ENCODE results near the gene ST8SIA1. TPM values are rescaled to one million over a fixed set of nuclear protein-coding genes. Genes with fewer than 3 reads are reported as not detected.

ST8SIA1 gene
- total RNA-seq, 1 experiment from 2014 or later: not detected

GRCh38 chr12:22250762-22251161, 83.7 kb downstream of the ST8SIA1 start:
- Histone ChIP-seq H2BK15ac (ENCODE audit: low read depth, low read length) (no peak overlapping the region), H3T11ph (ENCODE audit: low read length) (no peak overlapping the region), H3K4ac (ENCODE audit: low read depth, low read length) (no peak overlapping the region), H3K23ac (ENCODE audit: insufficient read length, low read depth, low read length) (no peak overlapping the region), H4K91ac (ENCODE audit: insufficient read length, low read depth, low read length) (no peak overlapping the region), H2AK5ac (ENCODE audit: insufficient read length, low read length) (no peak overlapping the region), H2BK20ac (ENCODE audit: low read depth, low read length, poor library complexity, severe bottlenecking) (no peak overlapping the region), H2BK12ac (ENCODE audit: insufficient read length, low read depth, low read length) (no peak overlapping the region), H2AFZ (ENCODE audit: low read length) (no peak overlapping the region), H3K23me2 (ENCODE audit: insufficient read length, low read depth, low read length, poor library complexity, severe bottlenecking) (no peaks in the 10 kb centered on the region), H3K9me3 (ENCODE audit: control insufficient read depth, low read depth, low read length) (no peaks in the 10 kb centered on the region), H4K8ac (replicated peaks; ENCODE audit: insufficient read length, low read depth, low read length) (no peak overlapping the region), H3K79me1 (ENCODE audit: insufficient read depth, low read depth, low read length, poor library complexity, severe bottlenecking) (no peaks in the 10 kb centered on the region), H3K27ac (ENCODE audit: insufficient read length, low read depth, low read length) (no peak overlapping the region), H2BK120ac (ENCODE audit: low read depth, low read length, poor library complexity, severe bottlenecking) (no peak overlapping the region), H3K27me3 (ENCODE audit: insufficient read depth, low read length) (no peaks in the 10 kb centered on the region; the same call in 1 of the 2 replicates), H3K56ac (ENCODE audit: insufficient read length, low read depth, low read length) (no peak overlapping the region), H3K14ac (ENCODE audit: insufficient read depth, low read length) (no peak overlapping the region), H3K79me2 (ENCODE audit: insufficient read depth, low read length) (no peaks in the 10 kb centered on the region), H3K4me1 (ENCODE audit: insufficient read depth, low read length) (peaks cover 1% of the 10 kb centered on the region; the same call in 1 of the 2 replicates), H4K20me1 (ENCODE audit: control insufficient read depth, insufficient read depth, insufficient read length) (no peaks in the 10 kb centered on the region), H3K4me2 (ENCODE audit: insufficient read depth, insufficient read length, low read length) (no peak overlapping the region), H4K5ac (ENCODE audit: insufficient read length, low read depth, low read length) (no peak overlapping the region), H2BK5ac (ENCODE audit: insufficient read length, low read length) (no peak overlapping the region), H3K9ac (ENCODE audit: extremely low read depth, insufficient read length, low read length) (no peak overlapping the region), H3K18ac (ENCODE audit: insufficient read length, low read depth, low read length) (no peak overlapping the region)
- H3K36me3 Mint-ChIP-seq (ENCODE audit: insufficient read depth in 1 of 3, low read depth in 3 of 3): no peaks in the 10 kb centered on the region
- H3K27ac Mint-ChIP-seq: no peak overlapping the region
- H3K27me3 Mint-ChIP-seq (ENCODE audit: low read depth): no peaks in the 10 kb centered on the region
- TF ChIP-seq CTCF (conservative IDR thresholded peaks at IDR 0.05): no peak
- peaks cover 4 to 13% of the 10 kb centered on the region in 2 experiments for H3K4me1 Mint-ChIP-seq
- DNase-seq: no peak
- H3K4me3 Mint-ChIP-seq: no peak overlapping the region
- no peaks in the 10 kb centered on the region for H3K9me3 Mint-ChIP-seq
- WGBS (ENCODE audit: extremely low coverage, insufficient read length, low lambda C conversion rate): no CpG with 5 or more reads among the region's 2 CpGs
